ENCODE results near the gene IL4.

- TF ChIP-seq CTCF (IDR thresholded peaks at IDR 0.05 in 8 of 11, conservative IDR thresholded peaks at IDR 0.05 in 3 of 11) (no peak), POLR2AphosphoS5 (IDR thresholded peaks at IDR 0.05) (no peak), POLR2A (IDR thresholded peaks at IDR 0.05) (no peak)
Measured at GRCh38 chr5:132669455-132669820, 4.4 kb upstream of the IL4 start.

Measured in spleen (tissue), 7 donors.